ENCODE data around the gene INSM1. TPM values are rescaled to one million over a fixed set of nuclear protein-coding genes. Genes with fewer than 3 reads are reported as not detected.
"Not testable (repeated sequence)": the region's sequence is repeated elsewhere in the genome, so short reads cannot be mapped to it uniquely, and the experiment has no call there.

Gene INSM1
- total and polyA plus RNA-seq, 8 donors: 0.41 to 2.0 (median 0.69) TPM; not detected in 2

DNA sequence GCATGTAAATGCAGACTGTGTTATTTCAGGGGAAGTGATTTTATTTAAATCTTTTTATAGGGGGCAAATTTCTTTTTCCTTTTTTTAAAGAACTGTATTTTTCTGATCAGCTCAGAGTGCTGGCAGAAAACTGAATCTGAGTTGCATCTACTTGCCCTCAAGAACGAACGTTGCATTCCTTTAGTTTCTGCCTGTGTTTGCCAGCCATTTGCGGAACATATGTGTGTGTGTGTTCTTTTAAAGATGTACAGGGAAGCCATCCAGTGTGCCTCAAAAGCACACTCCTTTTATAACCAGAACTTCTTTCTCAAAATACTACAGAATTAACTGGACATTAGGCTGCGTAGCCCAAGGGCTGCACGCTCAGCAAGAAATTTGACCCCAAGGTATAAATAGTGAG, 25.8 kb upstream of the INSM1 start:
- DNase-seq (no peak), ATAC-seq (no peak)
- Histone ChIP-seq H3K27ac (no peak overlapping the region), H3K4me1 (no peaks in the 10 kb centered on the region), H3K9me3 (no peaks in the 10 kb centered on the region), H3K36me3 (no peaks in the 10 kb centered on the region), H3K4me3 (no peak overlapping the region), H3K27me3 (peaks cover 0 to 30% of the 10 kb centered on the region in 2 donors)
- intact Hi-C loops (cut with DNase I): no loop called here
- TF ChIP-seq, protein P1, sequence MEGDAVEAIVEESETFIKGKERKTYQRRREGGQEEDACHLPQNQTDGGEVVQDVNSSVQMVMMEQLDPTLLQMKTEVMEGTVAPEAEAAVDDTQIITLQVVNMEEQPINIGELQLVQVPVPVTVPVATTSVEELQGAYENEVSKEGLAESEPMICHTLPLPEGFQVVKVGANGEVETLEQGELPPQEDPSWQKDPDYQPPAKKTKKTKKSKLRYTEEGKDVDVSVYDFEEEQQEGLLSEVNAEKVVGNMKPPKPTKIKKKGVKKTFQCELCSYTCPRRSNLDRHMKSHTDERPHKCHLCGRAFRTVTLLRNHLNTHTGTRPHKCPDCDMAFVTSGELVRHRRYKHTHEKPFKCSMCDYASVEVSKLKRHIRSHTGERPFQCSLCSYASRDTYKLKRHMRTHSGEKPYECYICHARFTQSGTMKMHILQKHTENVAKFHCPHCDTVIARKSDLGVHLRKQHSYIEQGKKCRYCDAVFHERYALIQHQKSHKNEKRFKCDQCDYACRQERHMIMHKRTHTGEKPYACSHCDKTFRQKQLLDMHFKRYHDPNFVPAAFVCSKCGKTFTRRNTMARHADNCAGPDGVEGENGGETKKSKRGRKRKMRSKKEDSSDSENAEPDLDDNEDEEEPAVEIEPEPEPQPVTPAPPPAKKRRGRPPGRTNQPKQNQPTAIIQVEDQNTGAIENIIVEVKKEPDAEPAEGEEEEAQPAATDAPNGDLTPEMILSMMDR (IDR thresholded peaks at IDR 0.05): no peak

DNA sequence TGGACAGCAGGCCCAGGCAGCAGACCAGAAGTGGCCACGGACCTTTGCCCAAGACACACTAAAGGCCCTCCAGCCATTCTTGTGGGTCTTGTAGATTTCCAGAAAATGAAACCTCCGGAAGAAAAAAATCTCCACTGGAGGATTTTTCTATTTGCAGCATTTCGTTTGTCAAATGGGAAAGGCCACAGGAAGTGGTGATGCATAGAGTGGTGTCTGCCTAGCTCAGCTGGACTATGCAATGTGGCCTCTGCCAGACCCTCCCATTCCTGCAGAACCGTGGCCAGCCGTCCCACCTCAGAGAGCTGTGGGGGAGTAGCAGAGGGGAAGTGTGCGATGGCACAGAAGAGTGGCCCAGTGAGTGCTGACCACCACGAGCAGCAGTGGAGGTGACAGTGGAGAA, 24.0 kb upstream of the INSM1 start:
- peaks cover 0 to 30% of the 10 kb centered on the region in 2 donors for H3K27me3 ChIP-seq
- TF ChIP-seq, protein P1 (IDR thresholded peaks at IDR 0.05): no peak
- intact Hi-C loops (cut with DNase I): no loop called here
- no peak for DNase-seq
- no peak overlapping the region for H3K4me3 ChIP-seq
- H3K4me1 ChIP-seq: no peaks in the 10 kb centered on the region
- H3K9me3 ChIP-seq: peaks cover 0 to 10% of the 10 kb centered on the region in 2 donors
- H3K27ac ChIP-seq: no peak overlapping the region
- ATAC-seq: no peak
- H3K36me3 ChIP-seq: no peaks in the 10 kb centered on the region

DNA sequence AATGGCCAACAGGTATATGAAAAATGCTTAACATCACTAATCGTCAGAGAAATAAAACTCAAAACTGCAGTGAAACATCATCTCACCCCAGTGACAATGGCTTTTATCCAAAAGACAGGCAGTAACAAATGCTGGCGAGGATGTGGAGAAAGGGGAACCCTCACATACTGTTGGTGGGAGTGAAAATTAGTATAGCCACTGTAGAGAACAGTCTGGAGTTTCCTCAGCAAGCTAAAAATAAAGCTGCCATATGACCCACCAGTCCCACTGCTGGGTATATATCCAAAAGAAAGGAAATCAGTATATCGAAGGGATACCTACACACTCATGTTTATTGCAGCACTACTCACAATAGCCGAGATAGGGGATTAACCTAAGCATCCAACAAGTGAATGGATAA, 23.4 kb upstream of the INSM1 start:
- no peaks in the 10 kb centered on the region for H3K36me3 ChIP-seq
- peaks cover 0 to 10% of the 10 kb centered on the region in 2 donors for H3K9me3 ChIP-seq
- H3K27me3 ChIP-seq: peaks cover 0 to 30% of the 10 kb centered on the region in 2 donors
- TF ChIP-seq, protein P1 (IDR thresholded peaks at IDR 0.05): no peak
- H3K27ac ChIP-seq: no peak overlapping the region
- ATAC-seq: no peak
- H3K4me1 ChIP-seq: no peaks in the 10 kb centered on the region
- no peak overlapping the region for H3K4me3 ChIP-seq
- DNase-seq: no peak
- intact Hi-C loops (cut with DNase I): no loop called here

DNA sequence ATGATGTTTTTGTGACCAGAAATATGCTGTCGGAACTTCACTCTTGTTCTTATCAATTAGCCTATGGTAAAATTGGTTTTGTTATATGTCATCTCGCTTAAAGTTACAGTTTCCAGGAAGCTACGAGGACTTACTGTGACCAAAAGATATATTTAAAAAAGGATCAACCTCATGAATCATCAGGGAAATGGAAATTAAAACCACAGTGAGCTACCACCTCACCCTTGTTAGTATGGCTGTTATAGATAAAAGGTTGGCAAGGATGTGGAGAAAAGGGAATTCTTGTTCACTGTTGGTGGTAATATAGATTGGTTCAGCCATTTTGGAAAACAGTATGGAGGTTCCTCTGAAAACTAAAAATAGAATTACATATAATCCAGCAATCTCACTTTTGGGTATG, 14.3 kb upstream of the INSM1 start:
- TF ChIP-seq, protein P1 (IDR thresholded peaks at IDR 0.05): no peak
- H3K27me3 ChIP-seq: peaks cover 0 to 13% of the 10 kb centered on the region in 2 donors
- H3K4me1 ChIP-seq: no peaks in the 10 kb centered on the region
- H3K4me3 ChIP-seq: no peak overlapping the region
- no peaks in the 10 kb centered on the region for H3K9me3 ChIP-seq
- no peak overlapping the region for H3K27ac ChIP-seq
- H3K36me3 ChIP-seq: no peaks in the 10 kb centered on the region
- intact Hi-C loops (cut with DNase I): no loop called here
- ATAC-seq (no peak), DNase-seq (no peak)

DNA sequence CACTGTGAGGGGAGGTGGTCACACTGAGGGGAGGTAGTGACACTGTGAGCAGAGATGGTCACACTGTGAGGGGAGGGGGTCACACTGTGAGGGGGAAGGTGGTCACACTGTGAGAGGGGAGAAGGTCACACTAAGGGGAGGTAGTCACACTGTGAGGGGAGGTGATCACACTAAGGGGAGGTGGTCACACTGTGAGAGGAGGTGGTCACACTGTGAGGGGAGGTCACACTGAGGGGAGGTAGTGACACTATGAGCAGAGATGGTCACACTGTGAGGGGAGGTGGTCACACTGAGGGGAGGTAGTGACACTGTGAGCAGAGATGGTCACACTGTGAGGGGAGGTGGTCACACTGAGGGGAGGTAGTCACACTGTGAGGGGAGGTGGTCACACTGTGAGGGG, 12.4 kb upstream of the INSM1 start:
- ATAC-seq; intact Hi-C loops (cut with DNase I): not testable (repeated sequence)

DNA sequence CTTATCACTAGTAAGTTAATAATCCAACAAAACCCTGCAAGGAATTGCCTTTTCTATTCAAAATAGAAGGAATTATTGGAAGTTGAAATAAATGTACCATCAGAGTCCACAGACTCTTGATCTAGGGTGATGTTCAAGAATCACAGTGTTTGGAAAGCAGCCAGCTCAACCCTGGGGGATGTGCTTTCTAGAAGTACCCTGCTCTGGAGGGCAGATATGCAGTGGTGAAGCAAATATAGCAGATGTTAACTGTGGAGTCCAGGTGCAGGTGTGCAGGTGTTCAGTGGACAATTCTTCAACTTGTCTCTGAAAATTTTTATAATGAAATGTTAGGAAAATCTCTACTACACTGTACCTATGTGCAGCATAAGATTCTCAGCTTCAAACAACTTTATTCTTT, 9.1 kb upstream of the INSM1 start:
- ATAC-seq (no peak), DNase-seq (no peak)
- intact Hi-C loops (cut with DNase I): no loop called here
- H3K36me3 ChIP-seq: no peaks in the 10 kb centered on the region
- H3K27me3 ChIP-seq: peaks cover 35 to 56% of the 10 kb centered on the region in 2 donors
- no peaks in the 10 kb centered on the region for H3K9me3 ChIP-seq
- peaks cover 8 to 13% of the 10 kb centered on the region in 2 donors for H3K4me1 ChIP-seq
- no peak overlapping the region for H3K4me3 ChIP-seq
- TF ChIP-seq, protein P1 (IDR thresholded peaks at IDR 0.05): no peak
- H3K27ac ChIP-seq: no peak overlapping the region

More for the DNA sequence above, 12.4 kb upstream of the INSM1 start:
- not testable (repeated sequence) for H3K4me1 ChIP-seq, H3K4me3 ChIP-seq, H3K9me3 ChIP-seq, H3K36me3 ChIP-seq, H3K27ac ChIP-seq, DNase-seq
- peaks cover 9 to 24% of the 10 kb centered on the region in 2 donors for H3K27me3 ChIP-seq
